Neural cell (in vitro differentiated cells): ENCODE results near the gene PIGM. TPM values are rescaled to one million over a fixed set of nuclear protein-coding genes. Genes with fewer than 3 reads are reported as not detected.

Experiments used
- H2AFZ ChIP-seq: fragments of 200-600, 300-800 bp; sonication (generic), shearing (Covaris generic); 2 replicates; pipeline ENCODE4 v1.6.0; 2014; ENCODE audit warnings: low read depth, mild to moderate bottlenecking, antibody characterized with exemption, low read length, moderate library complexity
- H3F3A ChIP-seq: fragments of 200-600 bp; shearing (Covaris generic); 2 replicates; pipeline ENCODE4 v1.6.1; 2016; ENCODE audit warnings: mild to moderate bottlenecking, moderate library complexity, mixed read lengths, antibody characterized with exemption, low read length; ENCODE audit not compliant: insufficient read depth, poor library complexity, severe bottlenecking
- H3K27ac ChIP-seq: fragments of 200-600, 300-800 bp; sonication (generic), shearing (Covaris generic); 2 replicates; pipeline ENCODE4 v1.5.1; 2014; ENCODE audit warnings: mild to moderate bottlenecking, low read length, moderate library complexity
- H3K27me3 ChIP-seq: fragments of 300-800, 200-600 bp; sonication (generic), shearing (Covaris generic); 2 replicates; pipeline ENCODE4 v1.6.0; 2014; ENCODE audit warnings: mild to moderate bottlenecking, low read depth, low read length, moderate library complexity; ENCODE audit not compliant: insufficient read depth
- H3K36me3 ChIP-seq: fragments of 300-800, 200-600 bp; sonication (generic), shearing (Covaris generic); 2 replicates; pipeline ENCODE4 v1.5.1; 2014; ENCODE audit warnings: mild to moderate bottlenecking, antibody characterized with exemption, low read length, moderate library complexity; ENCODE audit not compliant: insufficient read depth
- H3K4me2 ChIP-seq: fragments of 300-800, 200-600 bp; sonication (generic), shearing (Covaris generic); 2 replicates; pipeline ENCODE4 v1.6.0; 2014; ENCODE audit warnings: mild to moderate bottlenecking, low read length
- H3K4me3 ChIP-seq: fragments of 300-800, 200-600 bp; sonication (generic), shearing (Covaris generic); 2 replicates; pipeline ENCODE4 v1.5.1; 2014; ENCODE audit warnings: mild to moderate bottlenecking, low read length, moderate library complexity
- H3K79me2 ChIP-seq: fragments of 200-600 bp; shearing (Covaris generic); replicated peaks from 2 replicates; pipeline ENCODE4 v1.6.0; 2014; ENCODE audit warnings: mild to moderate bottlenecking, low read length, moderate library complexity; ENCODE audit not compliant: insufficient read depth
- H3K9ac ChIP-seq: fragments of 300-800, 200-600 bp; sonication (generic), shearing (Covaris generic); 2 replicates; pipeline ENCODE4 v1.6.1; 2016; ENCODE audit warnings: mild to moderate bottlenecking, low read length, mixed read lengths
- H3K9me2 ChIP-seq: fragments of 200-600 bp; shearing (Covaris generic); 2 replicates; pipeline ENCODE4 v1.6.1; 2016; ENCODE audit warnings: mild to moderate bottlenecking, low read length, mixed read lengths; ENCODE audit not compliant: insufficient read depth
- H3K9me3 ChIP-seq: fragments of 200-600, 300-800 bp; sonication (generic), shearing (Covaris generic); 2 replicates; pipeline ENCODE4 v1.6.1; 2016; ENCODE audit warnings: mild to moderate bottlenecking, mixed run types, low read length, moderate library complexity, mixed read lengths
- H4K20me1 ChIP-seq: fragments of 200-600 bp; shearing (Covaris generic); 2 replicates; pipeline ENCODE4 v1.6.1; 2016; ENCODE audit warnings: mild to moderate bottlenecking, mixed run types; ENCODE audit not compliant: insufficient read depth
- EP300 ChIP-seq: fragments of 450-650 bp; conservative IDR thresholded peaks from 2 replicates; pipeline ENCODE4 v1.6.1; 2014; ENCODE audit warnings: antibody characterized with exemption, mild to moderate bottlenecking, moderate library complexity; ENCODE audit not compliant: poor library complexity, severe bottlenecking
- EZH2 ChIP-seq: fragments of 200-600, 300-800 bp; shearing (Covaris generic), sonication (generic); IDR thresholded peaks from 2 replicates; pipeline ENCODE4 v1.6.1; 2014; ENCODE audit warnings: antibody characterized with exemption, low read length, borderline replicate concordance, mild to moderate bottlenecking; ENCODE audit not compliant: insufficient read depth, poor library complexity, severe bottlenecking
- MXI1 ChIP-seq: fragments of 450-650 bp; conservative IDR thresholded peaks from 2 replicates; pipeline ENCODE4 v1.6.1; 2014; ENCODE audit warnings: antibody characterized with exemption, mild to moderate bottlenecking; ENCODE audit not compliant: poor library complexity, severe bottlenecking
- POLR2AphosphoS5 ChIP-seq: IDR thresholded peaks from 2 replicates; pipeline ENCODE4 v1.6.1; 2012
- RAD21 ChIP-seq: fragments of 450-650 bp; conservative IDR thresholded peaks from 2 replicates; pipeline ENCODE4 v1.6.1; 2014; ENCODE audit warnings: antibody characterized with exemption, mild to moderate bottlenecking, moderate library complexity
- SMC3 ChIP-seq: fragments of 450-650 bp; conservative IDR thresholded peaks from 2 replicates; pipeline ENCODE4 v1.6.1; 2014; ENCODE audit warnings: antibody characterized with exemption, mild to moderate bottlenecking, moderate library complexity; ENCODE audit not compliant: poor library complexity
- TAF1 ChIP-seq: IDR thresholded peaks from 2 replicates; pipeline ENCODE4 v1.6.1; 2012; ENCODE audit warnings: low read depth
- polyA plus RNA-seq: library from polyadenylated mRNA; depleted of rRNA; stranded (reverse); fragments of >200 nt; gene quantifications from 2 replicates; pipeline ENCODE4 v1.2.3, GENCODE V29; 2014
- TF ChIP-seq, protein P1 (sequence below): fragments of 450-650 bp; IDR thresholded peaks from 2 replicates; pipeline ENCODE4 v1.5.1; 2014; ENCODE audit warnings: antibody characterized with exemption, mild to moderate bottlenecking, moderate library complexity; ENCODE audit not compliant: poor library complexity, severe bottlenecking
- TF ChIP-seq, protein P2 (sequence below): IDR thresholded peaks from 2 replicates; pipeline ENCODE4 v1.6.1; 2012; ENCODE audit warnings: borderline replicate concordance

Gene PIGM
- polyA plus RNA-seq, 1 donor from 2014 or later = 3.8 TPM

DNA sequence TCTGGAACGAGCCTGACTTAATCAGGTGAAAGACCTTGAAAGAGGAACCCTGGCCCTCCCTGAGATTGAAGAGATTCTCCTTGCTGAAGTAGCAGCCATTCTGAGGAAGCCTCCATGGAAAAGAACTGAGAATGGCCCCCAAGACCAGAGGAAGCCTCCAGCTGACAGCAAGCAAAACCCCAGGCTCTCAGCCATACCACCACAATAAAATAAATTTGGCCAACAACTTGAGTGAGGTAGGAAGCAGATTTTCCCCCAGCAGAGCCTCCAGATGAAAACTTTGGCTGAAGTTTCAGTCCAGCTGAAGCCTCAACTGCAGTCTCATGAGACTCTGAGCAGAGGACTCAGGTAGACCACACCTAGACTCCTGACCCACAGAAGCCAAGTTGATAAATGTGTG, 43.8 kb downstream of the PIGM start:
- no peaks in the 10 kb centered on the region for H3K9me2 ChIP-seq
- H3K79me2 ChIP-seq = no peaks in the 10 kb centered on the region
- no peaks in the 10 kb centered on the region for H4K20me1 ChIP-seq
- H3K4me2 ChIP-seq = no peak overlapping the region
- no peaks in the 10 kb centered on the region for H3F3A ChIP-seq
- TF ChIP-seq MXI1 (no peak), SMC3 (no peak), EZH2 (no peak), RAD21 (no peak), EP300 (no peak), POLR2AphosphoS5 (no peak), TAF1 (no peak)
- TF ChIP-seq, protein P1, sequence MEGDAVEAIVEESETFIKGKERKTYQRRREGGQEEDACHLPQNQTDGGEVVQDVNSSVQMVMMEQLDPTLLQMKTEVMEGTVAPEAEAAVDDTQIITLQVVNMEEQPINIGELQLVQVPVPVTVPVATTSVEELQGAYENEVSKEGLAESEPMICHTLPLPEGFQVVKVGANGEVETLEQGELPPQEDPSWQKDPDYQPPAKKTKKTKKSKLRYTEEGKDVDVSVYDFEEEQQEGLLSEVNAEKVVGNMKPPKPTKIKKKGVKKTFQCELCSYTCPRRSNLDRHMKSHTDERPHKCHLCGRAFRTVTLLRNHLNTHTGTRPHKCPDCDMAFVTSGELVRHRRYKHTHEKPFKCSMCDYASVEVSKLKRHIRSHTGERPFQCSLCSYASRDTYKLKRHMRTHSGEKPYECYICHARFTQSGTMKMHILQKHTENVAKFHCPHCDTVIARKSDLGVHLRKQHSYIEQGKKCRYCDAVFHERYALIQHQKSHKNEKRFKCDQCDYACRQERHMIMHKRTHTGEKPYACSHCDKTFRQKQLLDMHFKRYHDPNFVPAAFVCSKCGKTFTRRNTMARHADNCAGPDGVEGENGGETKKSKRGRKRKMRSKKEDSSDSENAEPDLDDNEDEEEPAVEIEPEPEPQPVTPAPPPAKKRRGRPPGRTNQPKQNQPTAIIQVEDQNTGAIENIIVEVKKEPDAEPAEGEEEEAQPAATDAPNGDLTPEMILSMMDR = no peak
- TF ChIP-seq, protein P2, sequence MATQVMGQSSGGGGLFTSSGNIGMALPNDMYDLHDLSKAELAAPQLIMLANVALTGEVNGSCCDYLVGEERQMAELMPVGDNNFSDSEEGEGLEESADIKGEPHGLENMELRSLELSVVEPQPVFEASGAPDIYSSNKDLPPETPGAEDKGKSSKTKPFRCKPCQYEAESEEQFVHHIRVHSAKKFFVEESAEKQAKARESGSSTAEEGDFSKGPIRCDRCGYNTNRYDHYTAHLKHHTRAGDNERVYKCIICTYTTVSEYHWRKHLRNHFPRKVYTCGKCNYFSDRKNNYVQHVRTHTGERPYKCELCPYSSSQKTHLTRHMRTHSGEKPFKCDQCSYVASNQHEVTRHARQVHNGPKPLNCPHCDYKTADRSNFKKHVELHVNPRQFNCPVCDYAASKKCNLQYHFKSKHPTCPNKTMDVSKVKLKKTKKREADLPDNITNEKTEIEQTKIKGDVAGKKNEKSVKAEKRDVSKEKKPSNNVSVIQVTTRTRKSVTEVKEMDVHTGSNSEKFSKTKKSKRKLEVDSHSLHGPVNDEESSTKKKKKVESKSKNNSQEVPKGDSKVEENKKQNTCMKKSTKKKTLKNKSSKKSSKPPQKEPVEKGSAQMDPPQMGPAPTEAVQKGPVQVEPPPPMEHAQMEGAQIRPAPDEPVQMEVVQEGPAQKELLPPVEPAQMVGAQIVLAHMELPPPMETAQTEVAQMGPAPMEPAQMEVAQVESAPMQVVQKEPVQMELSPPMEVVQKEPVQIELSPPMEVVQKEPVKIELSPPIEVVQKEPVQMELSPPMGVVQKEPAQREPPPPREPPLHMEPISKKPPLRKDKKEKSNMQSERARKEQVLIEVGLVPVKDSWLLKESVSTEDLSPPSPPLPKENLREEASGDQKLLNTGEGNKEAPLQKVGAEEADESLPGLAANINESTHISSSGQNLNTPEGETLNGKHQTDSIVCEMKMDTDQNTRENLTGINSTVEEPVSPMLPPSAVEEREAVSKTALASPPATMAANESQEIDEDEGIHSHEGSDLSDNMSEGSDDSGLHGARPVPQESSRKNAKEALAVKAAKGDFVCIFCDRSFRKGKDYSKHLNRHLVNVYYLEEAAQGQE = no peak
- no peak overlapping the region for H2AFZ ChIP-seq
- H3K4me3 ChIP-seq = no peak overlapping the region
- no peaks in the 10 kb centered on the region for H3K9me3 ChIP-seq
- H3K27me3 ChIP-seq = no peaks in the 10 kb centered on the region
- H3K36me3 ChIP-seq = no peaks in the 10 kb centered on the region
- no peak overlapping the region for H3K27ac ChIP-seq
- no peak overlapping the region for H3K9ac ChIP-seq

DNA sequence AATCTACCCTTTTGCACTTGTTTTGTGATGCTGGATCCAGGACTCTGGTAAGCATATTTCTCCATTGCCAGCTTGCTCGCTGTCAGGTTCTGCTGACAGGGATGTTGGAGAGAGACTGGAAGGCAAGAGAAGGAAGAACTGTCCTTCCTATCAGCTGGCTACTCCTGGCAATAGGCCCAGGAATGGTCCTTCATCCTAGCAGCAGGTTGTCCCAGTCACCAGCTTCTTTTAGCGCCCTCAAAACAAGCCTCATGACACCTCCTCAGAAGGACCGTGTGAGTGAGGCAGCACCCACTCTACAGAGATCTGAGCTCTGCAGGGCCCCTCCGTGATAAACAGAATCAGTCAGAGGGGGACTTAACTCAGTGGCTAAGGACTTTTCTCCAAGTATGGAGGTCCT, 44.6 kb downstream of the PIGM start:
- Histone ChIP-seq H3K27me3 (no peaks in the 10 kb centered on the region), H3K79me2 (no peaks in the 10 kb centered on the region), H3K27ac (no peak overlapping the region), H3K4me3 (no peak overlapping the region), H3K4me2 (no peak overlapping the region), H3K36me3 (no peaks in the 10 kb centered on the region), H2AFZ (no peak overlapping the region), H4K20me1 (no peaks in the 10 kb centered on the region), H3K9ac (no peak overlapping the region), H3F3A (no peaks in the 10 kb centered on the region), H3K9me2 (no peaks in the 10 kb centered on the region), H3K9me3 (no peaks in the 10 kb centered on the region)
- TF ChIP-seq, protein P2 = no peak
- TF ChIP-seq MXI1 = no peak
- no peak for TF ChIP-seq EZH2
- TF ChIP-seq, protein P1 = no peak
- no peak for TF ChIP-seq SMC3
- TF ChIP-seq TAF1 = no peak
- no peak for TF ChIP-seq POLR2AphosphoS5
- no peak for TF ChIP-seq RAD21
- TF ChIP-seq EP300 = no peak
